ENCODE results near the gene KRTAP17-1. TPM values are rescaled to one million over a fixed set of nuclear protein-coding genes. Genes with fewer than 3 reads are reported as not detected.

The KRTAP17-1 gene
- total RNA-seq, 1 donor from 2014 or later = not detected

- Mint-ChIP-seq H3K9me3 (peaks cover 15% of the 10 kb centered on the region), H3K36me3 (no peaks in the 10 kb centered on the region), H3K27ac (no peak overlapping the region), H3K4me1 (ENCODE audit: unreplicated experiment) (no peaks in the 10 kb centered on the region), H3K4me3 (no peak overlapping the region), H3K27me3 (peaks cover 4% of the 10 kb centered on the region)
- no peak for TF ChIP-seq CTCF (conservative IDR thresholded peaks at IDR 0.05)
- DNase-seq (ENCODE audit: extremely low spot score, unreplicated experiment) = no peak
Observed at GRCh38 chr17:41315814-41316445, 420 bp upstream of the KRTAP17-1 start.

GRCh38 chr17:41311111-41311510 is 4.4 kb downstream of the KRTAP17-1 start:
- no peak for TF ChIP-seq CTCF (conservative IDR thresholded peaks at IDR 0.05)

DNA sequence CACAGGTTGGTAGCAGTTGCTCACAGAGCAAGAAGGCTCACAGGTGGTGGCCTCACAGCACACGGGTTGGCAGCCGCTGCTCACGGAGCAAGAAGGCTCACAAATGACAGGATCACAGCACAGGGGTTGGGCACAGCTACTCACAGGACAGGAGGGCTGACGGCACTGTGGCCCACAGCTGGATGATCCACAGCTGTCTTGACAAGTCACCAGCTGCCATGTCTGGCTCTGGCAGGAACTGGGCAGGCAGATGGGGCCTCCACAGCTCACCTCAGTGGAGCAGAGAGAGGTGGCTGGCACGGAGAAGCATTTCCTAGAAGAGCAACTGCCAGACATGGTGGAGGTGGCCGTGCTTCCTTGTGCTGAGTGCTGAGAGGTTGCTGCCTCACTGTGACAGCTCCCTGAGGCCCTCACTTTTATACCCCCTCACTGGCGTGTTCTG is 6.6 kb downstream of the KRTAP17-1 start, which contains the start of gene KRTAP16-1:
Gene KRTAP16-1 (minus strand): TSS at position 392 of the 442 bp plus-strand sequence. CDS start 56 bp downstream, at position 336.
- peaks cover 4% of the 10 kb centered on the region for H3K27me3 Mint-ChIP-seq
- H3K9me3 Mint-ChIP-seq = peaks cover 6% of the 10 kb centered on the region
- no peaks in the 10 kb centered on the region for H3K4me1 Mint-ChIP-seq (ENCODE audit: unreplicated experiment)
- DNase-seq (ENCODE audit: extremely low spot score, unreplicated experiment) = no peak
- no peak within 1 kb of the TSS for H3K4me3 Mint-ChIP-seq
- H3K36me3 Mint-ChIP-seq = no peaks in the 10 kb centered on the region
- H3K27ac Mint-ChIP-seq = no peak within 1 kb of the TSS
- TF ChIP-seq CTCF (conservative IDR thresholded peaks at IDR 0.05) = no peak

More at GRCh38 chr17:41311111-41311510, 4.4 kb downstream of the KRTAP17-1 start:
- Mint-ChIP-seq H3K9me3 (peaks cover 6% of the 10 kb centered on the region), H3K36me3 (no peaks in the 10 kb centered on the region), H3K27me3 (peaks cover 4% of the 10 kb centered on the region), H3K4me3 (no peak overlapping the region), H3K27ac (no peak overlapping the region), H3K4me1 (ENCODE audit: unreplicated experiment) (no peaks in the 10 kb centered on the region)
- DNase-seq (ENCODE audit: extremely low spot score, unreplicated experiment) = no peak

DNA sequence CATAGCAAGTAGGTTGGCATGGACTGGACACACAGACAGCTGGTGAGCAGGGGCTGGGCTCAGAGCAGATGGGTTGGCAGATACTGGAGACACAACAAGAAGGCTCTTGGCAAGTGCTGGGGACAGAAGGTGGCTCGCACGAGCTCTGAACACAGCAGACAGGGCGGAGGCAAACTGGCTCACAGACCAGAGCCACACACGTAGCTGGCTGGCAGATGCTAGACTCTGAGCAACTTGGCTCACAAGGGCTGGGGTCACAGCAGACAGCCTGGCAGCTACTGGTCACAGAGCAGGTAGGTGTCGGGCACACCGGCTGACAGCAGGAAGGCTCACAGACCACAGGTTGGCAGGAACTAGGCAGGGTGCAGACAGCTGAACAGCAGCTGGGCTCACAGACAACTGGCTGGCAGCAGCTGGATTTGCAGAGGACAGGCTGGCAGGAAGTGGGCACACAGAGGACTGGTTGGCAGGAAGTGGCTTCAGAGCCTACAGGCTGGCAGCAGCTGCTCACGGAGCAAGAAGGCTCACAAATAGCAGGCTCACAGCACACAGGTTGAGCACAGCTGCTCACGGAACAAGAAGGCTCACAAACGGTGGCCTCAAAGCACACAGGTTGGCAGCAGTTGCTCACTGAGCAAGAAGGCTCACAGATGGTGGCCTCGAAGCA is 7.1 kb downstream of the KRTAP17-1 start:
- H3K36me3 Mint-ChIP-seq = no peaks in the 10 kb centered on the region
- no peak overlapping the region for H3K27ac Mint-ChIP-seq
- no peak for TF ChIP-seq CTCF (conservative IDR thresholded peaks at IDR 0.05)

DNA sequence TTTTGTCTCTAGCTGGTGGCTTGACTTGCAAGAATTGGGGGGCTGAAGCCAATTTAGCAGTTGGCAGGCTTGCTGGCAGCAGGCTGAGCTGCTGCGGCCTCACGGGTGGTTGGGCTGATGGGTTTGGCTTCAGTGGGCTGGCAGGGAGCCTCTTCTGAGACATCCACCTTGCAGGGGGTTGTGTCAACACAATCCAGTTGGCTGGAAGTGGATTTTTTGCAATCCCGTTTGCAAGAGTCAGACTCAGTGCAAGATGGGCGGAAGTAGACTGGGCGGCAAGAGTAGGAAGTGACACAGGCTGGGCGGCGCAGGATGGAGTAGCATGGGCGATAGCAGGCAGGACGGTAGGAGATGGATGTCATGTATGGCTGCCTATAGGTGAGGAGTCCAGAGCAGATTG is 7.9 kb downstream of the KRTAP17-1 start:
- peaks cover 4% of the 10 kb centered on the region for H3K27me3 Mint-ChIP-seq
- H3K4me3 Mint-ChIP-seq = no peak overlapping the region
- DNase-seq (ENCODE audit: extremely low spot score, unreplicated experiment) = no peak
- no peak for TF ChIP-seq CTCF (conservative IDR thresholded peaks at IDR 0.05)
- no peak overlapping the region for H3K27ac Mint-ChIP-seq
- no peaks in the 10 kb centered on the region for H3K36me3 Mint-ChIP-seq
- H3K9me3 Mint-ChIP-seq = peaks cover 6% of the 10 kb centered on the region
- H3K4me1 Mint-ChIP-seq (ENCODE audit: unreplicated experiment) = no peaks in the 10 kb centered on the region

More for the DNA sequence above, 7.1 kb downstream of the KRTAP17-1 start:
- peaks cover 4% of the 10 kb centered on the region for H3K27me3 Mint-ChIP-seq
- H3K9me3 Mint-ChIP-seq = peaks cover 6% of the 10 kb centered on the region
- DNase-seq (ENCODE audit: extremely low spot score, unreplicated experiment) = no peak
- H3K4me3 Mint-ChIP-seq = no peak overlapping the region
- no peaks in the 10 kb centered on the region for H3K4me1 Mint-ChIP-seq (ENCODE audit: unreplicated experiment)

Data from type B pancreatic cell (in vitro differentiated cells).